ENCODE results near the gene SH3PXD2A. TPM values are rescaled to one million over a fixed set of nuclear protein-coding genes. Genes with fewer than 3 reads are reported as not detected.
A peak's percentile ranks its signal among the peaks of the same experiment; 100 is the strongest.

SH3PXD2A gene
- total RNA-seq, 1 donor from 2014 or later: 28.7 TPM

- ATAC-seq: peak; percentile 19
- no peak for DNase-seq (ENCODE audit: missing footprints)
- intact Hi-C loops (cut with DNase I): no loop called here
Observed at GRCh38 chr10:103882285-103883007, 27.1 kb upstream of the SH3PXD2A start.

- intact Hi-C loops (cut with DNase I): no loop called here
- DNase-seq (ENCODE audit: missing footprints): no peak
- ATAC-seq: peak; percentile 72
Observed at GRCh38 chr10:103881416-103882284, 26.3 kb upstream of the SH3PXD2A start.

- no peak for DNase-seq (ENCODE audit: missing footprints)
- intact Hi-C loops (cut with DNase I): no loop called here
- no peak for ATAC-seq
Observed at GRCh38 chr10:103879831-103880230, 24.5 kb upstream of the SH3PXD2A start.

GRCh38 chr10:103879409-103879808 is 24.0 kb upstream of the SH3PXD2A start:
- intact Hi-C loops (cut with DNase I): no loop called here
- ATAC-seq (no peak), DNase-seq (ENCODE audit: missing footprints) (no peak)

GRCh38 chr10:103877861-103878260 is 22.5 kb upstream of the SH3PXD2A start:
- no peak for DNase-seq (ENCODE audit: missing footprints)
- ATAC-seq: no peak
- intact Hi-C loops (cut with DNase I): no loop called here

- ATAC-seq (no peak), DNase-seq (ENCODE audit: missing footprints) (no peak)
- intact Hi-C loops (cut with DNase I): no loop called here
Observed at GRCh38 chr10:103876155-103876554, 20.8 kb upstream of the SH3PXD2A start.

- no peak for ATAC-seq
- intact Hi-C loops (cut with DNase I): no loop called here
- no peak for DNase-seq (ENCODE audit: missing footprints)
Observed at GRCh38 chr10:103874730-103875129, 19.4 kb upstream of the SH3PXD2A start.

- intact Hi-C loops (cut with DNase I): no loop called here
Observed at GRCh38 chr10:103872137-103872931, 17.0 kb upstream of the SH3PXD2A start.

GRCh38 chr10:103871006-103871405 is 15.6 kb upstream of the SH3PXD2A start:
- ATAC-seq: no peak
- DNase-seq (ENCODE audit: missing footprints): no peak
- intact Hi-C loops (cut with DNase I): no loop called here

More at GRCh38 chr10:103872137-103872931, 17.0 kb upstream of the SH3PXD2A start:
- no peak for DNase-seq (ENCODE audit: missing footprints)
- peak; percentile 14 for ATAC-seq

GRCh38 chr10:103870516-103870915 is 15.1 kb upstream of the SH3PXD2A start:
- DNase-seq (ENCODE audit: missing footprints) (no peak), ATAC-seq (no peak)
- intact Hi-C loops (cut with DNase I): no loop called here

GRCh38 chr10:103869336-103869735 is 14.0 kb upstream of the SH3PXD2A start:
- DNase-seq (ENCODE audit: missing footprints) (no peak), ATAC-seq (no peak)
- intact Hi-C loops (cut with DNase I): no loop called here

- intact Hi-C loops (cut with DNase I): no loop called here
- DNase-seq (ENCODE audit: missing footprints) (no peak), ATAC-seq (no peak)
Observed at GRCh38 chr10:103868200-103868599, 12.8 kb upstream of the SH3PXD2A start.

- intact Hi-C loops (cut with DNase I): no loop called here
Observed at GRCh38 chr10:103861505-103861904, 6.1 kb upstream of the SH3PXD2A start.

GRCh38 chr10:103859161-103860086 is 4.0 kb upstream of the SH3PXD2A start:
- ATAC-seq: peak; percentile 68
- intact Hi-C loops (cut with DNase I): loop anchor here (1.0 kb wide), 1 partner anchor 146 kb away; no protein-coding TSS in a partner anchor
- DNase-seq (ENCODE audit: missing footprints): no peak

More at GRCh38 chr10:103861505-103861904, 6.1 kb upstream of the SH3PXD2A start:
- ATAC-seq (no peak), DNase-seq (ENCODE audit: missing footprints) (no peak)

- intact Hi-C loops (cut with DNase I): no loop called here
- ATAC-seq (no peak), DNase-seq (ENCODE audit: missing footprints) (no peak)
Observed at GRCh38 chr10:103858360-103858759, 3.0 kb upstream of the SH3PXD2A start.

GRCh38 chr10:103856797-103857170 is 1.4 kb upstream of the SH3PXD2A start:
- ATAC-seq: no peak
- intact Hi-C loops (cut with DNase I): no loop called here
- DNase-seq (ENCODE audit: missing footprints): no peak

GRCh38 chr10:103855852-103856796 is 748 bp upstream of the SH3PXD2A start:
- ATAC-seq (no peak), DNase-seq (ENCODE audit: missing footprints) (no peak)
- intact Hi-C loops (cut with DNase I): loop anchor here (1.0 kb wide), 1 partner anchor 143 kb away; no protein-coding TSS in a partner anchor

Data from Right ventricle myocardium inferior (tissue), 1 donor.